ENCODE data around the gene RLF. TPM values are rescaled to one million over a fixed set of nuclear protein-coding genes. Genes with fewer than 3 reads are reported as not detected.

Gene RLF
- total and polyA plus RNA-seq, 2 of the 8 experiments (the other 6 are each of a cell fraction or from before 2014, with no cell fraction given), result 4.2 to 18.0 TPM

- ChIA-PET POLR2A (ENCODE audit: partially characterized antibody) (no interaction called here), CTCF (ENCODE audit: partially characterized antibody) (interaction anchor here (0.6 to 1.5 kb wide), 7 partner anchors 10 to 199 kb away, joined by 3 to 4 read pairs (median 3); no protein-coding TSS in a partner anchor)
- no peak overlapping the region for H2BK12ac ChIP-seq (ENCODE audit: low read depth, low read length)
- H4K20me1 ChIP-seq (replicated peaks in 1 of 2; ENCODE audit: control insufficient read depth in 1 of 2, insufficient read depth in 2 of 2, low read length in 2 of 2), result no peaks in the 10 kb centered on the region
- no peaks in the 10 kb centered on the region for H3K23me2 ChIP-seq (ENCODE audit: low read depth, low read length)
- no peak overlapping the region for H3K4me3 ChIP-seq (ENCODE audit: extremely low read depth in 1 of 4, insufficient read depth in 2 of 4, low read depth in 3 of 4, low read length in 4 of 4)
- no peak overlapping the region for H3K18ac ChIP-seq (ENCODE audit: extremely low read depth, low read length)
- H3K4me1 ChIP-seq (replicated peaks in 1 of 4; ENCODE audit: control insufficient read depth in 3 of 4, insufficient read depth in 4 of 4, low read length in 3 of 4), result no peaks in the 10 kb centered on the region
- 0 out of 2 replicates have a peak, but pooled peaks cover 2% of the 10 kb centered on the region for H3K79me1 ChIP-seq (ENCODE audit: low read depth, low read length)
- no peak overlapping the region for H3K23ac ChIP-seq (ENCODE audit: insufficient read length)
- H2AFZ ChIP-seq (ENCODE audit: low read length), result no peak overlapping the region
- no peak overlapping the region for H4K8ac ChIP-seq (ENCODE audit: extremely low read depth, insufficient read depth, low read length)
- H3K4ac ChIP-seq (replicated peaks; ENCODE audit: insufficient read length, low read depth, low read length), result no peak overlapping the region
- H2BK5ac ChIP-seq (ENCODE audit: low read depth, low read length), result no peak overlapping the region
- no peak for FAIRE-seq
- WGBS, 2 experiments (ENCODE audit: extremely low coverage in 1 of 2, insufficient coverage in 1 of 2, insufficient read length in 1 of 2, insufficient replicate concordance in 2 of 2, low coverage in 1 of 2, low lambda C conversion rate in 2 of 2, missing lambda C conversion rate in 1 of 2), result 83% methylated on average over 4 of the region's 4 CpGs; no CpG with 5 or more reads in 1 of the 2 experiments
- no peak overlapping the region for H4K91ac ChIP-seq (replicated peaks; ENCODE audit: insufficient read length, low read length)
- no peak overlapping the region for H3K4me2 ChIP-seq (ENCODE audit: insufficient read depth in 1 of 2, low read depth in 2 of 2, low read length in 2 of 2)
- H3K27me3 ChIP-seq (replicated peaks in 1 of 4; ENCODE audit: control insufficient read depth in 3 of 4, extremely low read depth in 1 of 4, insufficient read depth in 3 of 4, low read length in 3 of 4), result no peaks in the 10 kb centered on the region
- H2BK120ac ChIP-seq (replicated peaks; ENCODE audit: low read depth, low read length), result no peak overlapping the region
- H2AK5ac ChIP-seq (ENCODE audit: low read depth, low read length), result no peak overlapping the region
- H2BK20ac ChIP-seq (ENCODE audit: low read length), result no peak overlapping the region
- no peak for DNase-seq (ENCODE audit: low read depth in 1 of 2, low spot score in 2 of 2)
- H3K14ac ChIP-seq (ENCODE audit: insufficient read length), result no peak overlapping the region
- no peak overlapping the region for H4K5ac ChIP-seq (ENCODE audit: insufficient read length, low read depth, low read length)
- no peak overlapping the region for H2BK15ac ChIP-seq (ENCODE audit: low read length)
- no peak overlapping the region for H3K27ac ChIP-seq (ENCODE audit: low read depth, low read length)
- no peak overlapping the region for H3K56ac ChIP-seq (replicated peaks; ENCODE audit: insufficient read length, low read depth, low read length)
- H3K9me3 ChIP-seq (ENCODE audit: insufficient read depth in 2 of 2, low read depth in 1 of 2, low read length in 1 of 2), result no peaks in the 10 kb centered on the region
- H3K79me2 ChIP-seq (ENCODE audit: control insufficient read depth in 1 of 2, insufficient read depth in 2 of 2, low read length in 2 of 2), result no peaks in the 10 kb centered on the region
- H3K36me3 ChIP-seq (ENCODE audit: control insufficient read depth in 2 of 4, insufficient read depth in 4 of 4, low read length in 3 of 4), result peaks cover 10 to 28% (median 23%) of the 10 kb centered on the region in 4 experiments
- H3K9ac ChIP-seq (replicated peaks in 1 of 4; ENCODE audit: extremely low read depth in 1 of 4, low read depth in 3 of 4, low read length in 3 of 4), result no peak overlapping the region
- TF ChIP-seq ATF3 (IDR thresholded peaks at IDR 0.05; ENCODE audit: insufficient read depth, low read depth, low read length) (no peak), TAF1 (IDR thresholded peaks at IDR 0.05; ENCODE audit: low read depth, low read length) (no peak), KDM1A (IDR thresholded peaks at IDR 0.05; ENCODE audit: borderline replicate concordance, low read length) (no peak), TAF7 (optimal IDR thresholded peaks at IDR 0.05; ENCODE audit: borderline replicate concordance, low read depth, low read length) (no peak), CBX8 (IDR thresholded peaks at IDR 0.05; ENCODE audit: borderline replicate concordance, low read depth, low read length) (no peak), SP4 (IDR thresholded peaks at IDR 0.05; ENCODE audit: low read length) (no peak), NRF1 (IDR thresholded peaks at IDR 0.05; ENCODE audit: low read depth, low read length) (no peak), E2F6 (IDR thresholded peaks at IDR 0.05) (no peak), BRCA1 (IDR thresholded peaks at IDR 0.05; ENCODE audit: low read depth, low read length) (no peak), FOSL1 (IDR thresholded peaks at IDR 0.05; ENCODE audit: insufficient read depth, low read depth, low read length) (no peak), SUZ12 (IDR thresholded peaks at IDR 0.05; ENCODE audit: low read length) (no peak), GABPA (IDR thresholded peaks at IDR 0.05; ENCODE audit: borderline replicate concordance, insufficient read depth, low read length) (no peak), CEBPB (IDR thresholded peaks at IDR 0.05; ENCODE audit: low read depth, low read length) (no peak), EGR1 (IDR thresholded peaks at IDR 0.05; ENCODE audit: borderline replicate concordance, low read depth, low read length) (no peak)
Measured at GRCh38 chr1:40232444-40232843, 71.3 kb downstream of the RLF start.
